ENCODE data around the gene SLX4. TPM values are rescaled to one million over a fixed set of nuclear protein-coding genes. Genes with fewer than 3 reads are reported as not detected.

Gene SLX4
- polyA plus RNA-seq, 1 experiment = 1.6 TPM

- Histone ChIP-seq H3K27me3 (ENCODE audit: control insufficient read depth, insufficient read depth, low read length) (no peaks in the 10 kb centered on the region), H3K4me3 (ENCODE audit: low read depth, low read length) (no peak overlapping the region), H3K9me3 (ENCODE audit: control insufficient read depth, insufficient read depth, low read length) (peaks cover 4% of the 10 kb centered on the region; the same call in 1 of the 2 replicates), H3K27ac (ENCODE audit: low read depth, low read length) (no peak overlapping the region)
- TF ChIP-seq, protein P1, sequence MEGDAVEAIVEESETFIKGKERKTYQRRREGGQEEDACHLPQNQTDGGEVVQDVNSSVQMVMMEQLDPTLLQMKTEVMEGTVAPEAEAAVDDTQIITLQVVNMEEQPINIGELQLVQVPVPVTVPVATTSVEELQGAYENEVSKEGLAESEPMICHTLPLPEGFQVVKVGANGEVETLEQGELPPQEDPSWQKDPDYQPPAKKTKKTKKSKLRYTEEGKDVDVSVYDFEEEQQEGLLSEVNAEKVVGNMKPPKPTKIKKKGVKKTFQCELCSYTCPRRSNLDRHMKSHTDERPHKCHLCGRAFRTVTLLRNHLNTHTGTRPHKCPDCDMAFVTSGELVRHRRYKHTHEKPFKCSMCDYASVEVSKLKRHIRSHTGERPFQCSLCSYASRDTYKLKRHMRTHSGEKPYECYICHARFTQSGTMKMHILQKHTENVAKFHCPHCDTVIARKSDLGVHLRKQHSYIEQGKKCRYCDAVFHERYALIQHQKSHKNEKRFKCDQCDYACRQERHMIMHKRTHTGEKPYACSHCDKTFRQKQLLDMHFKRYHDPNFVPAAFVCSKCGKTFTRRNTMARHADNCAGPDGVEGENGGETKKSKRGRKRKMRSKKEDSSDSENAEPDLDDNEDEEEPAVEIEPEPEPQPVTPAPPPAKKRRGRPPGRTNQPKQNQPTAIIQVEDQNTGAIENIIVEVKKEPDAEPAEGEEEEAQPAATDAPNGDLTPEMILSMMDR (IDR thresholded peaks at IDR 0.05; ENCODE audit: low read depth, low read length) = no peak
- DNase-seq (ENCODE audit: low read depth, low spot score) = no peak
- ChIA-PET POLR2A (no interaction called here), CTCF (no interaction called here)
Observed at GRCh38 chr16:3640207-3640606, 28.8 kb upstream of the SLX4 start.

DNA sequence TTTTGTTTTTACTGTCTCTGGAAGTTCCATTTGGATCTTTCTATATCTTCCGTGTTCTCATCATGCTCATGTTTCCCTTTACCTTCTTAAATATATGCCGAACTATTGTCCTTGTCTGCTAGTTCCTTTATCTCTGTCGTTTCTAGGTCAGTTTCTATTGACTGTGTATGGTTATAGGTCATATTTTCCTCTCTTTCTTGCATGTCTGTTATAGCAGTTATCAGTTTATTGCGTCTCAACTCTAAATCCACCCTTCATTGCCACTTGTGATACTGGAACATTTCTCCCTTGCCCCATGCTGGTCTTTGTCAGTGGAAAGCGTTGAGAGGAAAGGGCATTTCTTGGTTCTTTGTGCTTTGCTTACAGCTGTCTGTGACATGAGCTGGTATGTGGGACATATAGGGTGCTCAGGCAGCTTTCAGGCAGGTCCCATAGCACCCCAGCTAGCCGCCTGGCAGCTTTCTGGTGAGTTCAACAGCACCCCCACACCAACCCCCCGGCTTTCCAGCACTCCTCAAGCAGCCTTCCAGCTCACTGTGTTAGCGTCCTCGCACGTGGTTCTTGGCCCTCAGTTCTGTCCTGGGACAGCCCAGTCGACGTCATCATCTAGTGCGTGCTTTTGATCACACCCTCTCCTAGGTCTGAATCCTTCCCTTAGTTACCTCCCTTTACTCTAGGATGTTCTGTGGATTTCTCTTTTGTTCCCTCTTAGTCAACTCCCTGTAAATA, 27.7 kb upstream of the SLX4 start:
- ChIA-PET POLR2A (no interaction called here), CTCF (no interaction called here)
- peaks cover 4% of the 10 kb centered on the region; the same call in 1 of the 2 replicates for H3K9me3 ChIP-seq (ENCODE audit: control insufficient read depth, insufficient read depth, low read length)
- TF ChIP-seq, protein P1 (IDR thresholded peaks at IDR 0.05; ENCODE audit: low read depth, low read length) = no peak
- H3K4me3 ChIP-seq (ENCODE audit: low read depth, low read length) = no peak overlapping the region
- H3K27ac ChIP-seq (ENCODE audit: low read depth, low read length) = no peak overlapping the region
- no peak for DNase-seq (ENCODE audit: low read depth, low spot score)
- no peaks in the 10 kb centered on the region for H3K27me3 ChIP-seq (ENCODE audit: control insufficient read depth, insufficient read depth, low read length)

DNA sequence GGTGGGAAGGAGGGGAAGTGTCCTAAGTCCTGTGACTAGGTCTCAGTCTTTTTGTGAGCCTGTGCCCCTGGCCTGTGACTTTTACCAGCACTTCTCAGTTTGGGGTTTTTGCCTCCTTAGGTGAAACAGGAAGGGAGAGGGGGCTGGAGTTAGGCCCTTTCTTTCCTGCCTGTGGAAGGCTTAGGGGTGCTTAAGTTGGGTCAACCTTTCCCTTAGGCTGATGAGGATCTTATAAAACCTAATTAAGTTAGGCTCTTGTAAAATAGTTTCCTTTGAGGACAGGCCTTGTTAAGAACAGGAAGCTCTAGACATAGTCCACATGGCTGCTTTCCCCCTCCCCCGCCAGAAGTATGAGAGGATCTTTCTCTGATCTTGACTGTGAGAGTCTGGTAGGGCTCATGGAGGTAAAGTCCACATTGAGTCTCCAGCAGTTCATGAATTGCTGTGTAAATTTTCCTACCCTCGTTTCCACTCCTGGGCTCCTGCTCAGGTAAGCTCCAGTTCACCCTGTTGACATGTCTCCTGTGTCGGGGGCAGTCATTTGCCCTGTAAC, 26.0 kb upstream of the SLX4 start:
- POLR2A ChIA-PET = no interaction called here
- H3K9me3 ChIP-seq (ENCODE audit: control insufficient read depth, insufficient read depth, low read length) = peaks cover 4% of the 10 kb centered on the region; the same call in 1 of the 2 replicates
- H3K27ac ChIP-seq (ENCODE audit: low read depth, low read length) = no peak overlapping the region
- H3K4me3 ChIP-seq (ENCODE audit: low read depth, low read length) = no peak overlapping the region
- TF ChIP-seq, protein P1 (IDR thresholded peaks at IDR 0.05; ENCODE audit: low read depth, low read length) = no peak
- H3K27me3 ChIP-seq (ENCODE audit: control insufficient read depth, insufficient read depth, low read length) = no peaks in the 10 kb centered on the region
- CTCF ChIA-PET = interaction anchor here (0.6 kb wide), 1 partner anchor 9 kb away, joined by 5 read pairs; no protein-coding TSS in a partner anchor
- no peak for DNase-seq (ENCODE audit: low read depth, low spot score)

DNA sequence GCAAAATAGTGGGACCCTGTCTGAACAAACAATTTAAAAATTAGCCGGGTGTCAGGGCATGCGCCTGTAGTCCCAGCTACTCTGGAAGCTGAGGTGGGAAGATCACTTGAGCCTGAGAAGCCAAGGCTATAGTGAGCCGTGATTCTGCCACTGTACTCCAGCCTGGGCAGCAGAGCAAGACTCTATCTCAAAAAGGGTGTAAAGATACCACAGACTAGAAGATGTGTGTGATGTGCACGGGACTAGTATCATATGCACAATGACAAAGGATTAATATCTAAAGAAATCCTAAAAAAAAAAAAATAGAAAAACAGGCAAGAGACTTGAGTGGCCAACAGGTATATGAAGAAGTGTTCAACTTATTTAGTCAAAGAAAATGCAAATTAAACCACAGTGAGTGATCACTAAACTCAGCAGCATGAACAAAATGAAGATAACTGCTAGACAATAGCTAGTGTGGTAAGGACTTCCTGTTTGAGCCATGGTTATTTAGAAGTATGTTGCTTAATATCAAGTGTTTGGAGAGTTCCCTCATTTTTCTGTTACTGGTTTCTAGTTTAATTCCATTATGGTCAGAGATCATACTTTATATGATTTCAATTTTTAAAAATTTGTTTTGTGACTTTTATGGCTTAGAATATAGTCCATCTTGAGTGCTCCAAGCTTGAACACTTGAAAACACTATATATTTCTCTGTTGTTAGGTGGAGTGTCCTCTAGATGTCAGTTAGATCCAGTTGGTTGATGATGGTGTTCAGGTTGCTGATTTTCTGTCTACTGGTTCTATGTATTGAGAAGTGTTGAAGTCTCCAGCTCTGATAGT, 14.7 kb upstream of the SLX4 start:
- TF ChIP-seq, protein P1 (IDR thresholded peaks at IDR 0.05; ENCODE audit: low read depth, low read length) = no peak
- H3K27me3 ChIP-seq (ENCODE audit: control insufficient read depth, insufficient read depth, low read length) = no peaks in the 10 kb centered on the region
- ChIA-PET CTCF (no interaction called here), POLR2A (interaction anchor here (0.7 kb wide), 1 partner anchor 343 kb away, joined by 6 read pairs; no protein-coding TSS in a partner anchor)
- no peak overlapping the region for H3K4me3 ChIP-seq (ENCODE audit: low read depth, low read length)
- H3K9me3 ChIP-seq (ENCODE audit: control insufficient read depth, insufficient read depth, low read length) = no peaks in the 10 kb centered on the region; the same call in 1 of the 2 replicates
- no peak overlapping the region for H3K27ac ChIP-seq (ENCODE audit: low read depth, low read length)
- DNase-seq (ENCODE audit: low read depth, low spot score) = no peak

Measured in AG04450 (cell line).